ENCODE results near the gene FNBP1L.
"Not testable (repeated sequence)": the region's sequence is repeated elsewhere in the genome, so short reads cannot be mapped to it uniquely, and the experiment has no call there.

FNBP1L gene

DNA sequence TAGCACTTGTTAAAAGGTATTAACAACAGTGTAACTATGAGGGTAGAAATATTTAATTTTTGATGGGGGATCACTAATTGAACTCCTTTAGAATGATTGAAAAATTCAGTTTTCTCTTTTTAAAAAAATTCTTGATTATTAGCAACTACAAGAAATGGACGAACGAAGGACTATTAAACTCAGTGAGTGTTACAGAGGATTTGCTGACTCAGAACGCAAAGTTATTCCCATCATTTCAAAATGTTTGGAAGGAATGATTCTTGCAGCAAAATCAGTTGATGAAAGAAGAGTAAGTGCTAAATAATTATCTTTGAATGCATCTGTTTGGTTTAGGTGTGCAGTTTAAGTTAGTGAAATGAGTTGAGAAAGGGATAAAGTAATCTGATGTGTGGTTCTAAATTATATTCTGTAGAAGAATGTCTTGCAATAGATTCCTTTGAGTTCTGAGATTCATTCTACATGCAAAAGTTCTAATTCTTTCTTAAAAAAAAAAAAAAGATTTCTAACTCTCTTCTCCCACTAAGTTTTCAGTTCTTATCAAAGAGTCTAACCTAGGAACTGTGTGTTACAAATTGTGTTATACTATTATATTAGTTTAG, 85.0 kb downstream of the FNBP1L start:
- no peak for DNase-seq (ENCODE audit: low spot score)

DNA sequence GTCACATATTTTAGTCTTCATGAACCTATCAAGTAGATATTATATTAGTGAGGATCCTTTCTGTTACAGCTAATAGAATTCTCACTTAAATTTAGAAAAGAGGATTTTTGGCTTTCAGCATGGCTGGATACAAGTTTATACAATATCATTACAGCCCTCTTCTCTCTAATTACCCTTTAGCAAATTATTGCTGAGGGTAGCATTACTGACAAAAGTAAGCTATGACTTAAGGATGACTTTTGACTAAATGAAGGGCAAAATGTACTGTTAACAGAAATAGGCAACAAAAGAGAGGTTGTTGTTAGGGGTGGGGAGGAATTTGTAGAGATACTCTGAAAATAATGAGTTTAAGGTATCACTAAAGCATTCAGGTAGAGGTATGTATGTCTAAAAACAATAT, 85.8 kb downstream of the FNBP1L start:
- no peak for DNase-seq (ENCODE audit: low spot score)

DNA sequence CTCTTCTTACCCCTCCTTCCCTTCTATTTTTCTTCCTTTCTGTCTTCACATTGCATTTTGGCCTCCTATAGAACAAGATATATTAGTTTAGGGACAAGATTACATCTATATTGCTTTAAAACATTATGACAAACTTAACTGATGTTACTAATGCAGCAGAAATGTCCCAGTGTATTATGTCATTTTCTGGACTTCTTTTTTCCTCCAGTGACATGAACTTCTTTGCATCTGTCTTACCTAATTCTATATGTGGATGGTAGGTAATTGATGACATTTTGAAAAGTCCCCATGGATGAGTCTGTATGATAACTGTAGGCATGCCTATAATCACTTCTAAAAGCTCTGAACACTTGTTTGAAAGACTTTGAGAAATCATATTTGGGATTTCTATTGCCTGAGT, 89.5 kb downstream of the FNBP1L start:
- no peak for DNase-seq (ENCODE audit: low spot score)

DNA sequence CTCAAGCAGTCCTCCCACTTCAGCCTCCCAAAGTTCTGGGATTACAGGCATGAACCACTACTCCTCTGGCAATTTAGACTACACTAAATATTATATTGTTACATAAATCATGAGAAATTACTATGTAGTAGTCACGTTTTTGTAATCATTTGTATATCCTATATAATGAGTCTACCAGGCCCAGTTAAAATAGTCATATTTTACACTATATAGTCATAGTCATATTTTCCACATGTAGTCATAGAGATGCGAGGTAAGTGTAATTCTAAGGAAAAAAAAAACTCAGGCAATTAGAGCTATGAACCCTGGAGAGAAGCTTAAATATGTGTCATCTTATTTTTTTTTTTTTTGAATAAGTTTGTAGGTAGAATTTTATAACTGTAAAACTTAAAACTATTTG, 90.0 kb downstream of the FNBP1L start:
- DNase-seq (ENCODE audit: low spot score): no peak

DNA sequence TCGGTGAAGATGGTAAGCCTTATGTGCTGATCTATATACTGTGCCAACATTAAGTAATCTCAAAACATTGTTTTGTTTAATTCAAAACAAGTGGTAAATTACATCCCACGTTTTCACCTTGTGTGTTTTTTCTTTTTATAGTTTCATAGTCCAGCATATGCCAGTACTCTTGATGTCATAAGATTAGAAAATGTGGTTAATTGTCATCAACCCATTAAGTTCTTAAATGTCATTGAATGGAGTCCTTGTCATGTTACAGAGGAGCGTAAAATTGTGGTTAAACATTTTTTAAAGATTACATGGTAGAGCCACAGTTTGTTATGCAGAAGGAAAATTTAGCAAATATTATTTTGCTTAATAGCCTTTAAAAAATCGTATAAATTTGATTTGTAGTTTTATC, 93.1 kb downstream of the FNBP1L start:
- DNase-seq (ENCODE audit: low spot score): no peak

DNA sequence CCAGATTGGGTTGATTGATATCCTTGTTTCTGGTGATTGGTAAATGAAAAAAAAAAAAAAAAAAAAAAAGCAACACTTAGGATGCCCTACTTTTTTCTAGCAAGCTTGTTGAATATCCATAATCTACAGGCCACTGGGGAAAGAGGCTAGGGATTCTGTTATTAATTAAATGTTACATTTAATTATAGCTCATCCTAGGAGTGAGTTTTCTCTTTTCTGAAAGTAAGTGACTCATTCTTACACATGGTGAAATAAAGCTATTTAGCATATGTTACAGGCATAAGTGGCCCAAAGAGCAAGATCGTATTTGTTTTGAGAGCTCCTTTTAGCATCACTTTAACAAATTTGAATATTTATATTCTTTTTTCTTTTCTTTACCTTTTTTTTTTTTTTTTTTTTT, 94.5 kb downstream of the FNBP1L start:
- DNase-seq (ENCODE audit: low spot score): no peak

DNA sequence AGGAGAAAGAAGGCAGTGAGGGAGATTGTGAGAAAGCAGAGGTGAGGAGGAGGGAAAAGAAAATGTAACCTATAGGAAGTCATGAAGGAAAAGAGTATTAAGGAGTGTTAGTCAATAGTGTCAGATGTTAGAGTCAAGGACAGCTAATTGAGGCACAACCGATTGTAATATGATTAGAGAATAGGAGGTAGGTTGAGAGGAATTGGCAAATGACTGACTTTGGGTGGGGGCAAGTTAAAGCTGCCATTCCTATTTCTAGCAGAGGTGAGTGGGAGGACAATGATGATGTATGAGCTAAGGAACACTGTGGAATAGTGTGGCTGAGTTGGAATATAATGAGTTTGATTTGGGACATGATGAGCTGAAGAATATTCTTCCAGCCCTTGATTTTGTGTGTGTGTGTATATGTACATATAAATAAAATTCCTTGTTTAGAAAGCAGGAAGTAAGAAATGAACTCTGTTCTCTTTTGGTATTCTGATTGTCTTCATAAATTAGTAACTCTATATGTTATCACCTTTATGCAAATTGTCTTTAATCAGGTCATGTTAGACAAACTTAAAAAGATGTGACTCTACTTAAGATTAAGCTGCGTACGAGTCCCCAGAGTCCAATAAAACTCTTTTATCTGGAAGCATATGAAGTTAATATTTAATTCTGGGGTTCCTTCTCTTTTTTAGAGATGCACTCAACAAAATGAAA, 98.4 kb downstream of the FNBP1L start:
- DNase-seq (ENCODE audit: low spot score): no peak

DNA sequence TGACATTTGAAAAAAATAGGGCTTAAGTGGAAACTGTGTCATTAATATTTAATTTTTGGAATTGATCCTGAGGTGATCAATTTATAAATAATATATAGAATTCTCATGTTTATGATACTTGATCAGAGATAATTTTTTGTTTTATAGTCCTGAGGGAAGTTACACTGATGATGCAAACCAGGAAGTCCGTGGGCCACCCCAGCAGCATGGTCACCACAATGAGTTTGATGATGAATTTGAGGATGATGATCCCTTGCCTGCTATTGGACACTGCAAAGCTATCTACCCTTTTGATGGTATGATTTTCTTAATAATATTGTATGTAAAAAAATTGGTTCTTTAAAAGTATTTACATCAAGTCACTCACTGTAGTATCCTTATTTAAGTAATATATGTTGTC, 101.2 kb downstream of the FNBP1L start:
- no peak for DNase-seq (ENCODE audit: low spot score)

DNA sequence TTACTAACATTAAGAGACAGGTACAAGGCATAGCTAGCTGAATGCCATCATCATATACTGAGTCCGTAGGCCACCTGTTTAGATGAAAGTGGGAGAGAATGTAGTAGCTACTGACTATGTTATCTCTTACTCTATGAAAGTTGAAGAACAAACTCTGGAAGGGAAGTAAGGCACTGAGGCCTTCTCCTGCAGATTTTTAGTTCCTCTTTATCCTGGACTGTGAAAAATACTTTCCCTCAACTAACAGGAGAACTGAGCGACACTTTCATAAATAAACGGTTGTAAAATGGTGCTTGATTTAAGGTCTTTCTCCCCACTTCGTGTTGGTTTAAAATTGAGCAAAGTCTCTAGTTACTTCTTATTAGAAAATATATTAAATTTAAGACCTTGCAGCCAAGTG, 101.9 kb downstream of the FNBP1L start:
- DNase-seq (ENCODE audit: low spot score): no peak

DNA sequence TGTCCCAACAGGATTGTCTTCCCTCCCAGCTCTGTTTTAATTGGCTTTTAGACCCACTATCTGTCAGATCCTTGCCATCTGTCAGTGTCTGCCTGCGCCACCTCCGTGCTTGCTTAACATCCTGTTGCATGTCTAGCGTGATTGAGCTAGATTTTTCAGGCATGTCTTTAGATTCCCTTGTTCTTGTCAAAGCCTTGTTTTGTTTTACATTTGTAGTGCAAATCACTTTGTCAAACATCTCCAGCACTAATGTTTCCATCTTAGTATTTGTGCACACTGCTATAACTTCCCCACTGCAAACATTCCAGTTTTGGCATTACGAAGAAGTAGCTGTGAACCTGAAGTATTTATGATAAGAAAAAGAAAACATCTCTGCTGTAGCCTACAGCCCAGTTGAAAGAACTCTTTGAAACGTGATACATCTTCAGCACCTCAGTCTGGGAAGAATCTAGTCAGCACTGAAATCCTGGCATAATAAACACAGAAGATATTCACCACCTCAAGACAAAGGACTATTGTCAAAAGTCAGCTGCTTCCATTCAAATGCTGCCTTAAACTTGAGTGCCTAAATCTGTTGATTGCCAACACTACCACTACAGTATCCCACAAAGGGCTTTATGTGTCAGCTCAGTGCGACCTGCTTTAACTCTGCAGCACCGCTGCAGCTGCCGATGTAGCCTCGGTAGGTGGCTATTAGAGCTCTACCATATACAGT, 105.0 kb downstream of the FNBP1L start:
- DNase-seq (ENCODE audit: low spot score): peak; percentile 54

DNA sequence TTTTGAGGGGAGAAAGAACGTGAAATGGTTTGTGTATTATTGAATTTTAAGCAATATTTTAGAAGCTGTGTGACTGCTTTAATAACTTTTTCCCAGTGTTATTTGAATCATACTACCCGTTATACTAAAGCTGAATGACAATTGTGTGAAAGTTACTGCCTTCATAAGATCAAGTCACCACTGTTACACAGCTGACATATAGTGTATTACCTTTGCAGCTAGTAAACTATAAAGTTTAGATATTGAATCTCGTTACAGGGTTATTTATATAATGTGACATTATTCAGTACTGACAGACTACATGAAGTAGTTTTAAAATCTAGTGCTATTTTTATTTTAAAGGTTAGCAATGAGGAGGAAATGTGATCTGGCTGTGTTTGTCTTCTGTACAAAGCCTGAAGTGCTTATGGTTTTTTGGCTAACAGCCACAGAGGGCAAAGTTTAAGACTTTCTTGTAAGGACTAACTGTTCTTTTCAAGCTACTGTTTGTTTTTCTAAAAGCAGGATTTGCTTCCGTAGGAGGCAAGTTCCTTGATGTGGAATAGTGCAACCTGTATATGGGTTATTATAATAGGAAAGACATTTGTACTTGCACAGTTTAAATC, 106.1 kb downstream of the FNBP1L start:
- DNase-seq (ENCODE audit: low spot score): not testable (repeated sequence)

DNA sequence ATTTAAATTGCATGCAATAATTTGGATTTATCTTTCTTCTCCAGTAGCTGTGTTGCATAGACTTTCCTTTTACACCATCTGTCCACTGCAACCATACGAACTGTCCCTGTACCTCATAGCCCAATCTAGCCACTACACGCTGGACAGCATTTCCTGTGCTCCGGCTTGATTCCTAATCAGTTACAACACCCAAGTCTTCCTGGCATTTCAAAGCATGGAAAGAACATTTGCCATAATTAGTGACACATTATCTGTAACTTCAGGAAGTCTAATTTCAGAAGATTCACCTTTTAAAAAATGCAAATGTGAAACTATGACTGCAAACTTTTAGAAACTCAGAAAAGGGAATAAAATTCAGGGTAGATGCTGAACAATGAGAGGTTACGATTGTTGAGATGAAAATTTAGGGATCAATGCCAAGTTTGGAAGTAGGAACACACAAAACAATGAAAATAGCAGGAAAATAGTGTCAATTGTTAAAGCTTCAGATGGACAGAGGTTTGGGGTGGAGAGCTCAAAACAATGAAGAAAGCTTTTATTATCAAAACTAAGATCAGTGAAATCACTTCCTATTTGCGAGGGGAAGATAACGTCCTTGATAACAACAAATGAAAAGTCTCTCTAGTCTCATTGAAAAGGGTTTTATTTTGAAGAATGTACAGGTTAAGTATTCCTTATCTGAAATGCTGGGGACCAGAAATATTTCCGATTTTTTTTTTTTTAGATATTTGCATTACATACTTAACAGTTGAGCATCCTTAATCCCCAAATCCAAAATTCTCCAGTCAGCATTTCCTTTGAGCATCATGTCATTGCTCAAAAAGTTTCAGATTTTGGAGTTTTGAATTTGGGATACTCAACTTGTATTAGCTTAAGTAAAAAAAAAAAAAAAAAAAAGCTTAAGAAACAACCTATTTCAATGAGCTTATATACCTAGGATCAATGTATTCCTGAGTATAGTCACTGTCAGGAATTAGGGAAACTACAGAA, 107.3 kb downstream of the FNBP1L start:
- DNase-seq (ENCODE audit: low spot score): no peak

DNA sequence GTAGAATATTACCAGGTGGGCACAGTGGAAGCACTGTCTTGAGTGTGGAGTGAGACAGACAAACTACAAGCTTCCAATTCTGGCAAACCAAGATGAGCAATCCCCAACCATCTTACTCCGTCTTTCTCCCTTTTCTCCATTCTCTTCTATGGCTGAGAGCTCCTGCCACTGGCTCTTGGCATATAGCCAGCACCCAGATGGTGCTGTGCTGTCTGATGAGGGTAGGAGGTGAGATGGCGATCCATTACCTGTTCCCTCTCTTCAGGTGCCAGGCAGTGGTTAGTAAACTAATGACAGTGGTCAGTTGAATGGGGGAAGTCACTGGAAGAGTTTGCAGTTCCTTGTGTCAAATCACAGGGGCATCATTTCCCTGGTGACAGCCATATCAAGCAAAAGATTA, 108.4 kb downstream of the FNBP1L start:
- DNase-seq (ENCODE audit: low spot score): no peak

DNA sequence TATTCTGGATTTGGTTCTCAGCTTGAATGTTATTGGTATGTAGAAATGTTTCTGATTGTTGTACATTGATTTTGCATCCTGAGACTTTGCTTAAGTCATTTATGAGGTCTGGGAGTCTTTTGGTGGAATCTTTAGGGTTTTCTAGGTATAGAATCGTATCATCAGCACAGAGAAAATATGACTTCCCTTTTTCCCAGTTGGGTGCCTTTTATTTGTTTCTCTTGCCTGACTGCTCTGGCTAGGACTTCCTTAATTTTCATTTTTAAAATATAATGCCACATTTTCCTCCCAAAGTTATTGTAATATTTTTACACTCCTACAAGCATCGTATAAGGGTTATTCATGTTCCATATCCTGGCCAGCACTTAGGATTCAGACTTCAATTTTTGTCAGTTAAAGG, 111.1 kb downstream of the FNBP1L start:
- DNase-seq (ENCODE audit: low spot score): no peak

DNA sequence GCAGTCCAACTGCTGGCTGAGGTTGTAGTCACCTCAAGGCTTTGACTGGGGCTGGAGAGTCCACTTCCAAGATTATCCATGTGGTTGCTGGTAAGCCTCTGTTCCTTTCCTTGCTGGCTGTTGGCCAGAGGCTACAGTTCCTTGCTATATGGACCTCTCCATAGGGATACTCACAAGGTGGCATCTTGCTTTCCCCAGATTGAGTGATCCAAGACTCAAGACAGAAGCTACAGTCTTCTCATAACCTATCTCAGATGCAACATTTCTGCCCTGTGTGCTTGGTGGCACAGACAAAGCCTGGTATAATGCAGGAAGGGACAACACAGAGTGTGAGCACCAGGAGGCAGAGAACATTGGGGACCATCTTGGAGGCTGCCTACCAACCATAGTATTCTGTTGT, 111.8 kb downstream of the FNBP1L start:
- DNase-seq (ENCODE audit: low spot score): no peak

DNA sequence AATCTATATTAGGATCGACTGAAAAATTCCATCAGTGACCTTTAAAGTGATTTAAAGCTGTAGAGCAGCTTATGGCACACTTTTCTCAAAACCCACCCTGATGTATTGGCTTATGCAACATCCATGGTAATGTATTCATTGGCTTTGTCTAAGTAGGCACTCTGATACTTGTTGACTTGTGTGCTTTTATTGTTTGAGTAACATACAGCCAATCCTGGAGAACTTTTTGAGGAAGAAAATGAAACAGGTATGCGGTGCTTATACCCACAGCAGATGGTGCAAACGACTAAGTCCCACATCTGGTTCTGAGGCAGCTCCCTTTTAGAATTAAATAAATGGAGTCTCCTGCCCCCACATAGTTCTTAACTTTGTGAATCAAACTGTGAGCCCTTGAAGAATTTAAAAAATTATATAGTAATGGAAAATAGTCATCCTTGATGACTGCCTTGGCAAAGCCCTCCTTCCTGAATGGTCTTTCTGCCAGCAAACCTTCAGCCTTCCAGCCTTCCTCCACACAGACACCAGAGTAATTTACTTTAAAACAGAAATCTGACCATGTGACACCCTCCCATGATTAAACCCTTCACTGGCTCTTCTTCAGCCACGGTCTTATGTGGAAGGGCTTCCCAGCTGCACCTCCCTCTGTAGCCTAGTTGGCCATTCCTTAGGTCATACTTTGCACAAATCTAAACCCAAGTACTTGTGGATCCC, 117.7 kb downstream of the FNBP1L start:
- peak; percentile 48 for DNase-seq (ENCODE audit: low spot score)

DNA sequence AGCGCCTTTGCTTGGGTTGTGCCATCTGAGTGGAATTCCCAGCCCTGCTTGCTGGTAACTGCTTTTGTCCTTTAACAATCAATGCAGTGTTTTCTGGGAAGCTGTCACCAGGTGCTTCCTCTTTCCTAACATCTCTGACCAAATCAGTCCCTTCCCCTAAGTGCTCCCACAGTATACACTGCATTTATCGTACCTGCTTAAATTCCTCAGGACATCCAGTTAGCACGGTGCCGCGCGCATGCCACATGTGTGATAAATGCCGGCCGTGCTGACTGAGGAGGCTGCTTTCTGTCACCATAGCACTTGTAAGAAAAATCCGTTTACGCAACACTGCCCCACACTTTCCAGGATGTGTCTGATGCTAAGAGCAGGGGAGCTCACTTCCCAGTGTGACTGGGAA, 118.3 kb downstream of the FNBP1L start:
- DNase-seq (ENCODE audit: low spot score): no peak

DNA sequence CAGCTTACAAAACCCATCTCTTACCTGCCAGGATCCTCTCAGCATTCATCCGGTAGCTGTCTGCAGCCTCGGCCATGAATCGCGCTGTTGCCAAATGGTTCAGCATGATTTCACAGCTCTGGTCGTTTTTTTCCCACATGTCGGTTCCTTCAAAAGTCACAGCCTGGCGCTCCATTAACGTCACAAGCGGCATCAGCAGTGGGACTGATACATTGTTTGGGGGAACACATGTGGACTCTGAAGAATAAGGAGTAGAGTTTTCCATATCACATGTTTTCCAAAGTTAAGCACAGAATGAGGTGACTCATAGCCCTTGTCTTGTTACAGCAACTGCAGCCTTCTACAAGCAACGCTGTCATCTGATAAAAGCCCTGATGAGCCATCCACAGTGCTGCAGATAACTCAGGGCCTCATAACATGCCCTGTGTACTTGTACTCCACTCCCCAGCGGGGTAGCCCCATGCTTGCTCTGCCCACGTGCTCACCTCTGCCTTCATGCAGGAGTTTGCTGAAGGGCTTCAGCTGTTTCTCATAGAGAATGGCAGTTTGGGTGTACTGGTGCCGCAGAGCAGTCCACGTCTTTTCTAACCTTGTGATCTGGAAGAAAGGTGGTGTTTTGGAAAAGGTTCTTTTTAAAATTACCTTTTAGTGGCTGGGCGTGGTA, 119.5 kb downstream of the FNBP1L start:
- DNase-seq (ENCODE audit: low spot score): peak; percentile 57

DNA sequence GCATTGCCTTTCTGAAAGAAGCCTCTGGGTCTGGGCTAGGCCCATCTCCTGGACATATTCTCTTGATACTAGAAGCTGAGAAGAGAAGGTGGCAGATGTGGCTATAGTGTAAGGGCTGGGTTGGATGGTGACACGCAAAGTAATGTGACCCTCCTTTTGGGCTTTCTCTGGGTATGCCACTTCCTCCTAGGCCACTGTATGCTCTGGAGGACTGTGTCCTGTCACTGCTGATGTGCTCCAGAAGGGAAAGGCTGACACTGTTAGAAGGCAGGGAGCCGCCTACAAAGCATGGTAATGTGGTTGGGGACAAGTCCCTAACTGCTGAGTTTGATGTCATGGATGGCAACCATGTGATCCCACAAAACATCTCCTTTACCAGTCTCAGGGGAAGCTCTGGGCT, 121.6 kb downstream of the FNBP1L start:
- no peak for DNase-seq (ENCODE audit: low spot score)

DNA sequence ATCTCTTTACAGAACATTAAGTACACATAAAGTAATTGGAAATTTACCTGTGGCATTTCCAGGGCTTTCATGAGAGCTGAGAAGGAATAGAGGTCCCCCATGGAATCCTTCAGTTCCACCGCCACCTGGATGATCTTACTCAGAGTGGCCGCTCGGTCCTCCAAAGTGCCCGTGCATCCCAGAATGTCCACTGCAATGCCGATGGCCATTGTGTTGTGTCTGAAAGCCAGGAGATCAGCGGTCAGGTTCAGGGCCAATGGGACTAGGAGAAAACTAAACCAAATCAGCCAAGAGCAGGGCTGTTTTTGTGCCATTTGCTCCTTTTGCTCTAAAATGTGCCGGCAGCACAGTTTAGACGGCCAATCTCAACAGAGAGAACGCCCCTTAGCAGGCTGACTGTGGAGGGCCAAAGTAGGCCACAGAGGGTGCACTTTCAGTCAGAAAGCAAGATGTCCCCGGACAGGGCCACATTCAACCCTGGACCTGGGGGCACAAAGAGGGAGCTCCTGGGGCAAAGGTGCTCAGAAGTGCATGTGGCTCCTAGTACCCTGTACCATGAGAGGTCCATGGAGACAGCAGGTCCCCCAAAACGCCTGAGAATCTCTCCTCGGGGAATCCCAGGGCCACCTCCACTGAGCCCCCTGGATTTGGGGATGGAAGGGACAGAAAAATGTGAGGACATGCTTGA, 123.8 kb downstream of the FNBP1L start:
- DNase-seq (ENCODE audit: low spot score): no peak

All from AG20443 (cell line).